ENCODE data around the gene DCLK1. TPM values are rescaled to one million over a fixed set of nuclear protein-coding genes. Genes with fewer than 3 reads are reported as not detected.
A peak's percentile ranks its signal among the peaks of the same experiment; 100 is the strongest.

Gene DCLK1
- total and polyA plus RNA-seq, 7 donors: 1.2 to 64.8 (median 10.2) TPM

GRCh38 chr13:35882722-35883497, 248.3 kb downstream of the DCLK1 start:
- Histone ChIP-seq H3K27me3 (no peaks in the 10 kb centered on the region), H3K9me3 (no peaks in the 10 kb centered on the region), H3K27ac (no peak overlapping the region), H3K4me1 (peaks cover 0 to 15% (median 9%) of the 10 kb centered on the region in 4 donors), H3K4me3 (no peak overlapping the region), H3K36me3 (no peaks in the 10 kb centered on the region)
- no peak for DNase-seq
- intact Hi-C loops (cut with DNase I): no loop called here
- no peak for TF ChIP-seq POLR2AphosphoS5 (IDR thresholded peaks at IDR 0.05)
- TF ChIP-seq, protein P1, sequence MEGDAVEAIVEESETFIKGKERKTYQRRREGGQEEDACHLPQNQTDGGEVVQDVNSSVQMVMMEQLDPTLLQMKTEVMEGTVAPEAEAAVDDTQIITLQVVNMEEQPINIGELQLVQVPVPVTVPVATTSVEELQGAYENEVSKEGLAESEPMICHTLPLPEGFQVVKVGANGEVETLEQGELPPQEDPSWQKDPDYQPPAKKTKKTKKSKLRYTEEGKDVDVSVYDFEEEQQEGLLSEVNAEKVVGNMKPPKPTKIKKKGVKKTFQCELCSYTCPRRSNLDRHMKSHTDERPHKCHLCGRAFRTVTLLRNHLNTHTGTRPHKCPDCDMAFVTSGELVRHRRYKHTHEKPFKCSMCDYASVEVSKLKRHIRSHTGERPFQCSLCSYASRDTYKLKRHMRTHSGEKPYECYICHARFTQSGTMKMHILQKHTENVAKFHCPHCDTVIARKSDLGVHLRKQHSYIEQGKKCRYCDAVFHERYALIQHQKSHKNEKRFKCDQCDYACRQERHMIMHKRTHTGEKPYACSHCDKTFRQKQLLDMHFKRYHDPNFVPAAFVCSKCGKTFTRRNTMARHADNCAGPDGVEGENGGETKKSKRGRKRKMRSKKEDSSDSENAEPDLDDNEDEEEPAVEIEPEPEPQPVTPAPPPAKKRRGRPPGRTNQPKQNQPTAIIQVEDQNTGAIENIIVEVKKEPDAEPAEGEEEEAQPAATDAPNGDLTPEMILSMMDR (IDR thresholded peaks at IDR 0.05): no peak
- TF ChIP-seq EP300 (IDR thresholded peaks at IDR 0.05): no peak
- no peak for TF ChIP-seq POLR2A (IDR thresholded peaks at IDR 0.05)
- 40 to 62% methylated on average over 10 of the region's 10 CpGs for WGBS, 2 donors

DNA sequence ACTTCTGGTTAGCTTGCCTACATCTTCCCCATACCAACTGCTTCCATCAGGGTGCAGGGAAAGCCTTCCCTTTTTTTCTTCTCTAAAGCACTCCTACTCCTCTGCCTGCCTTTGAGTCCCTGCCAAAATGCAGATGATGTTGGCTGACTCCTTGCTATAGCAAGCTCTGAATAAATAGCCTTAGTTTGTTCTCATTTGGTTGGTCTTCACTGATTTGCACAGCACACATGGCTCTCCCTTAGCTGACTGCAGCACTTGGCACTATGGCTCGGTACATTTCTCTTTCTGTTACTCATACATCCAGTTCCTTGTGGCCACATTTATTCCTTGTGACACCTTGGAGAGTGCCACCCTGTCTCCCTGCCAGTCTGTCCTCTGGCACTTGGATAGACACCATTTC, 249.8 kb downstream of the DCLK1 start:
- TF ChIP-seq POLR2AphosphoS5 (IDR thresholded peaks at IDR 0.05) (peak in 1 of 4 donors; percentile 15), EP300 (IDR thresholded peaks at IDR 0.05) (no peak), POLR2A (IDR thresholded peaks at IDR 0.05) (no peak)
- TF ChIP-seq, protein P1 (IDR thresholded peaks at IDR 0.05): no peak
- Histone ChIP-seq H3K9me3 (no peaks in the 10 kb centered on the region), H3K36me3 (no peaks in the 10 kb centered on the region), H3K4me1 (peaks cover 0 to 12% (median 9%) of the 10 kb centered on the region in 4 donors), H3K27me3 (no peaks in the 10 kb centered on the region), H3K27ac (peak overlapping the region in 3 of 4 donors; percentile 16 to 44 (median 32)), H3K4me3 (no peak overlapping the region)
- DNase-seq: no peak
- WGBS, 2 donors: 83 to 89% methylated on average over 1 of the region's 1 CpG
- intact Hi-C loops (cut with DNase I): no loop called here

- Histone ChIP-seq H3K27me3 (no peaks in the 10 kb centered on the region), H3K4me3 (no peak overlapping the region), H3K27ac (no peak overlapping the region), H3K4me1 (peaks cover 0 to 12% (median 9%) of the 10 kb centered on the region in 4 donors), H3K36me3 (no peaks in the 10 kb centered on the region), H3K9me3 (no peaks in the 10 kb centered on the region)
- TF ChIP-seq, protein P1 (IDR thresholded peaks at IDR 0.05): no peak
- no peak for TF ChIP-seq EP300 (IDR thresholded peaks at IDR 0.05)
- TF ChIP-seq POLR2AphosphoS5 (IDR thresholded peaks at IDR 0.05): no peak
- no peak for TF ChIP-seq POLR2A (IDR thresholded peaks at IDR 0.05)
- 75 to 76% methylated on average over 4 of the region's 4 CpGs for WGBS, 2 donors
- DNase-seq: no peak
- intact Hi-C loops (cut with DNase I): no loop called here
Measured at GRCh38 chr13:35879111-35879510, 252.1 kb downstream of the DCLK1 start.

- Histone ChIP-seq H3K27ac (no peak overlapping the region), H3K36me3 (no peaks in the 10 kb centered on the region), H3K4me1 (peaks cover 0 to 12% (median 9%) of the 10 kb centered on the region in 4 donors), H3K4me3 (no peak overlapping the region), H3K9me3 (no peaks in the 10 kb centered on the region), H3K27me3 (no peaks in the 10 kb centered on the region)
- intact Hi-C loops (cut with DNase I): no loop called here
- 83 to 84% methylated on average over 1 of the region's 1 CpG for WGBS, 2 donors
- DNase-seq: no peak
- no peak for TF ChIP-seq POLR2AphosphoS5 (IDR thresholded peaks at IDR 0.05)
- TF ChIP-seq POLR2A (IDR thresholded peaks at IDR 0.05): no peak
Measured at GRCh38 chr13:35876601-35877000, 254.6 kb downstream of the DCLK1 start.

DNA sequence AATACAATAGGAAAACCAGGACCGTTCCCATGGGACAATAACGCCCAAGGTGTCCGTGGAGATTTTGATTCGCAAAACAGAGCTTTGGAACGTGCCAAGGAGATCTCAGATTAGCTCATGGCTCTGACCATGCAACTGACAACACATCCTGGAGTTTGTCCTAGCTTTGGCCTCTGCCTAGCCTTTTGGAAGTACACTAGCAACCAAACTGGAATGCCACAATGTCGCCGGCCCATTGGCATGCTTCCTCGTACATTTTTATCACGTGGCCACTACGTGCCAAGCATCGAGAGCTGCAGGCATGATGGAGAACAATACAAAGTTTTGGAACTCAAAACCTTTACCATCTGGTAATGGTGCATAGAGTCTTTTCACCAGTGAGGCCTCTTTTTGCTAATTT, 256.5 kb downstream of the DCLK1 start:
- intact Hi-C loops (cut with DNase I): no loop called here
- no peak overlapping the region for H3K4me3 ChIP-seq
- TF ChIP-seq POLR2AphosphoS5 (IDR thresholded peaks at IDR 0.05) (no peak), EP300 (IDR thresholded peaks at IDR 0.05) (no peak), POLR2A (IDR thresholded peaks at IDR 0.05) (no peak)
- TF ChIP-seq, protein P1 (IDR thresholded peaks at IDR 0.05): no peak
- no peak for DNase-seq
- WGBS, 2 donors: 88 to 90% methylated on average over 11 of the region's 11 CpGs
- H3K27ac ChIP-seq: no peak overlapping the region
- H3K4me1 ChIP-seq: no peaks in the 10 kb centered on the region
- no peaks in the 10 kb centered on the region for H3K36me3 ChIP-seq
- no peaks in the 10 kb centered on the region for H3K9me3 ChIP-seq
- no peaks in the 10 kb centered on the region for H3K27me3 ChIP-seq
